C4-2B (cell line): ENCODE data around the gene PACS2.
"Not testable (repeated sequence)": the region's sequence is repeated elsewhere in the genome, so short reads cannot be mapped to it uniquely, and the experiment has no call there.

Source experiments
- H3K27ac ChIP-seq: fragments of 450-650 bp; 2 replicates; pipeline ENCODE4 v1.5.1; 2017
- CTCF ChIP-seq: fragments of 450-650 bp; conservative IDR thresholded peaks from 2 replicates; pipeline ENCODE4 v1.5.1; 2017; ENCODE audit warnings: mild to moderate bottlenecking
- ZFX ChIP-seq: fragments of 450-650 bp; IDR thresholded peaks from 2 replicates; pipeline ENCODE4 v1.6.1; 2017

Gene PACS2

GRCh38 chr14:105273062-105273461 is 41.5 kb upstream of the PACS2 start:
- H3K27ac ChIP-seq = peak overlapping the region; percentile 59
- TF ChIP-seq ZFX (no peak), CTCF (no peak)

GRCh38 chr14:105274637-105275036 is 39.9 kb upstream of the PACS2 start:
- H3K27ac ChIP-seq = no peak overlapping the region
- TF ChIP-seq CTCF (no peak), ZFX (no peak)

GRCh38 chr14:105275267-105275946 is 39.1 kb upstream of the PACS2 start:
- H3K27ac ChIP-seq = no peak overlapping the region
- no peak for TF ChIP-seq ZFX
- no peak for TF ChIP-seq CTCF

GRCh38 chr14:105277448-105277847 is 37.1 kb upstream of the PACS2 start:
- not testable (repeated sequence) for H3K27ac ChIP-seq

- no peak for TF ChIP-seq ZFX
- no peak overlapping the region for H3K27ac ChIP-seq
Observed at GRCh38 chr14:105279642-105280361, 34.7 kb upstream of the PACS2 start.

- TF ChIP-seq ZFX (no peak), CTCF (no peak)
- H3K27ac ChIP-seq = no peak overlapping the region
Observed at GRCh38 chr14:105280525-105280924, 34.0 kb upstream of the PACS2 start.

GRCh38 chr14:105281371-105282097 is 33.0 kb upstream of the PACS2 start:
- no peak for TF ChIP-seq ZFX
- TF ChIP-seq CTCF = peak; percentile 86
- H3K27ac ChIP-seq = no peak overlapping the region

GRCh38 chr14:105282098-105282725 is 32.3 kb upstream of the PACS2 start:
- TF ChIP-seq ZFX (no peak), CTCF (no peak; the same call in 1 of the 2 replicates)
- no peak overlapping the region for H3K27ac ChIP-seq
